ENCODE results near the gene ALDH3B1.

GRCh38 chr11:68014947-68015447, 4.9 kb downstream of the ALDH3B1 start:
- no peak for TF ChIP-seq CTCF (IDR thresholded peaks at IDR 0.05)
- TF ChIP-seq ZFX (IDR thresholded peaks at IDR 0.05; ENCODE audit: borderline replicate concordance), result no peak
